Measurements from ENCODE around the gene MOB2.

Gene MOB2

DNA sequence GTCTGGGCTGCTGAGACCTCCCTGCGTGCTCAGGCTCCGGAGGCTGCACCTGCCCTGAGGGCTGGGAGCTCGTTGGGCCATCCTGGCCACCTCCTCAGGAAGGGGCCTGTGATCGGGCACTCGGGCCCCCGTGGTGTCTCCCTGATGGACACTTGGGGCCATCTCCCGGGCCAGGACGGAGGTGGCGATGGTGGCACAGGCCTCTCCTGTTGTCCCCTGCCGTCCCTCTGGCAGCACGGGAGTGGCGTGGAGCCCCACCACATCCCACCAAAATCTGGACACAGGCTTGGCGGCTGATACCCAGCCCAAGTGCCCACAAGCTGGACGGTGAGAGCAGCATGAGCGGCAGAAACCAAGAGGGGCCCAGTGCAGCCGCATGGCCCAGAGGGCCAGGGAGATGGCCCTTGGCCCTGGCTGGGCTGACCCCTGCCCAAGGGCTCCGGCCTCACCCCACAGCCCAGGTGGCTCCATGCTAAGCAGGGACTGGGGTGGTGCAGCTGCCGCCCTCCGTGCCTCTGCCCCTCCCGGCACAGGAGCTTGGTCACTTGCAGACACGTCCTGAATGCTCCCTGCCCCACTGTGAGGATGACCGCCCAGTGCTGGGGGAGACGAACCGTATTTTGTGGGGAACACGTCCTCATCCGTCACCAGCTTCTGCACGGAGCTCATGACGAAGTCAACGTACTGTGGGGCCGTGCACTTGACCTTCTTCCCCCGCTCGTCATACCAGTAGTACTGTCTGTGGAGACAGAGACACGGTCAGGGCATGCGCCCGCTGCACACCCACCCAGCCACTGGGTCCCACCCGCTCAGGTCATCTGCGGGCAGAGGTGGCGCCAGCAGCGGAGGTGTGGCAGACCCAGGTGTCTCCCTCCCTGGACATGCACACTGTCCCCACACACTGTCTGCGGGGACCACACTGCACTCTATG lies 15.6 kb downstream of the MOB2 start:
- no peak for DNase-seq (ENCODE audit: low read depth)

DNA sequence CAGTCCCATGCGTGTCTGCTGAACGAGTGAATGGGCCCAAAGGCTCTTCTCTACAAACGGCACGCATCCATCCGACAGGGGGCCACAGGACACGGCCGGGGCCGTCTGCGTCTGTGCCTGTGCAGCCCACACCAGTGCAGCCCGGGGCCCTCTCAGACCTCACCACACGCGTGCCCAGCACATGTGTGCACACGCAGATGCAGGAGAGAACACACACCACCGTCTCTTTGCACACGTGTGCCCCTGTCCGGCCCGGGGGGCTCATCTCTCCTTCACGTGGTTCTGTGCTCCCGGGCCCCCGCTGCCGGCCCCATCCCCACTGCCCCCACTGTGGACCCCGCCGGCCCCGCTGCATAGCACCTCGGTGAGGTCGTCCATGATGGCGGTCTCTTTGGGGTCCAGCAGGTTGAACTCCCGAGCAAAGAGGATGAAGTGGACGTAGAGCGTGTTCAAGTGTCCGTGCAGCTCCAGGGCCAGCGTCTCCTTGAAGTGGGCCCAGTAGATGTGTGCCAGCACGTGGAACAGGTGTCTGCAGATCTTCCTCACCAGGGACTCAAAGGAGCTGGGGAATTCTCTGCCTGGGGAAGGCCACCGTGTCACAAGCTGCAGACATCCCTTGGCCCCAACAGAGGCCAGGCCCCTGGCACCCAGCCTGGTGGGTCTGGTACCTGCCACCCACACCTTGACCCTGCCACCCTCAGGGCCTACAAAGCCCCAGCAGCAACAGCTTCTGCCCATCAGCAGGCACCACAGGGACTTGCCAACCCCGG lies 16.5 kb downstream of the MOB2 start:
- no peak for DNase-seq (ENCODE audit: low read depth)

DNA sequence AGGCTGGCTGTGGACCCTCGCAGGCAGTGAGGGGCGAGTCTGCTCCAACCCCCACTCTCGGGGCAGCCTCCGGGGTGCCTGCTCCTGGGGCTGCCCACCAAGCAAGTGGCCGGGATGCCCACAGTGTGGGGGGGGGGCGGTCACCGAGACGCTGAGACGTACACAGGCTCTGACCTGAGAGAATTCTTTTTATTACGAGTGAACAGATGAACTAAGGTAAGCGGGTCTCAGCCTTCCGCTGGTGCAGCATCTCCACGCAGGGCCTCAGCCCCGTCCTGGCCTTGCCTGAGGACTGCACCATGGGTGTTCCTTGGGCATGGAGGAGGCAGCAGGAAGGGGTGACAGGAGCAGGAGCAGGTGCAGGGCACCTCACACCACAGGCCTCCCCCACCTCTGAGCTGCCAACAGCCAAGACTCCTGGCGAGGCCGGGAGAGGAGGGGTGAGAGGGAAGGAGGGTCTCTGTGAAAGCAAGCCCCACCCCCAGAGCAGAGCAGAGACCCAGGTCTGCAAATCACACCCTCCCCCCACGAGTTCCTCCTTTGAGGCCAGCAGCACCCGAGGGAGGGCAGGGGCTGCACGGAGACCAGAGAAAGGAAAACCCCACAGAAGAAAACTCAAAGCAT lies 17.2 kb downstream of the MOB2 start:
- no peak for DNase-seq (ENCODE audit: low read depth)

DNA sequence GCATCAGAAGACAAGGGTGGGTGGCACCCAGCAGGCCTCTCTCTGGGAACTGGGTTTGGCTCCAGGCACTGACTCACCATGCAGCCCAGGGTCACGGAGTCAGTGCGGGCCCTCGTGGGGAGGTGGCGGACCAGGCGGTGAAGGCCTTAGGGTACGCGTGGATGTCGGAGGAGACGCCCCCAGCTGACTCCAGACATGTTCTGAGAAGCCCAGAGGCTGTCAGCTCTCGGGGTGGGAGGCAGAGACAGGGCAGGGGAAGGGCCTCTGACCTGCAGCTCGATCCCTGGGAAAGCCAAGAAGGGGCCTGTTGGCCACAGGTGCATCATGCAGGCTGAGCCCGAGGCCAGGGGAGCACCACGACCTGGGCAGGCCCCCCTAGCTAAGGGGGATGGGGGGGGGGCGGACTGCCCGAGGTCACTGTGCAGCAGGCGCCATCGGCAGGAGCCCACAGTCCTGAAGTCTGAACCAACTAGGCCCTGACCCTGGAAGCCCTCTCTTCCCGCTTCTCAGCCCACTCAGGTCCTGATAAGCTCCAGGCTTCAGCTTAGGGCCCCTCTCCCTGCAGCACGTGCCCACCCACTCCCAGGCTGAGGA lies 18.0 kb downstream of the MOB2 start:
- DNase-seq (ENCODE audit: low read depth): no peak

DNA sequence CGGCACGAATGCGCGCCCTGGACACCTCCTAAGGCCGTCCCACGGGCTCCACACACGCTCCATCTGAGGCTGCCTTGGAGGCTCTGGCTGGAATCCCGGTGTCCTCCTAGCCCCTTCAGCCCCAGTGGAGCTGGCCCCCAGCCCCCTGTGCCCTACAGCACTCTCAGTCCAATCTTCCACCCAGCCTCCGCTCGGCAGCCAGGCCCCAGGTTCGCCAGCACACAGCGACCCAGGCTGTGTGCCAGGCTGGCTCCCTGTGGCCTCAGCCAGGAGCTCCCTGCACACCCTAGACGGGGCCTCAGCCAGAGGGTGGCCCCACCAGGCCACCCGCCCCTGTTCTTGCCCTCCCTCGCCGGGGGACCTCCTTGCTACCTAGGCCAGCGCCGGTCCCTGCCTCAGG lies 18.6 kb downstream of the MOB2 start:
- DNase-seq (ENCODE audit: low read depth): no peak

DNA sequence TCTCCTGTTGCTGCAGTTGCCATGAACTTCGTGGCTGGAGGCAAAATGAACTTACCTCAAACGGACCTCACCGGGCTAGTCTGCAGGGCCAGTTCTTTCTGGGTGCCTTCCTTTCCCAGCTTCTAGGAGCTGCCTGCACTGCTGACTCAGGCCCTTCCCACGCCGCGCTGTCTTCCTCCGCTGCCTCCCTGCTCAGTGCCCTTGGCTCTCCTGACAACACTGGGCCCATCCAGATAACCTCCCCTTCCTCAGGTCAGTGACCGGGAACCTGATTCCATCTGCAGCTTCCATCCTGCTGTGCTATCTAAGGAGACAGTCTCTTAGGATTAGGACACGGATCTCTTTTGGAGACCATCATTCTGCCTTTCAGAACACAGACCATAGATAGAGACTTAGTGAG lies 19.3 kb downstream of the MOB2 start:
- no peak for DNase-seq (ENCODE audit: low read depth)

DNA sequence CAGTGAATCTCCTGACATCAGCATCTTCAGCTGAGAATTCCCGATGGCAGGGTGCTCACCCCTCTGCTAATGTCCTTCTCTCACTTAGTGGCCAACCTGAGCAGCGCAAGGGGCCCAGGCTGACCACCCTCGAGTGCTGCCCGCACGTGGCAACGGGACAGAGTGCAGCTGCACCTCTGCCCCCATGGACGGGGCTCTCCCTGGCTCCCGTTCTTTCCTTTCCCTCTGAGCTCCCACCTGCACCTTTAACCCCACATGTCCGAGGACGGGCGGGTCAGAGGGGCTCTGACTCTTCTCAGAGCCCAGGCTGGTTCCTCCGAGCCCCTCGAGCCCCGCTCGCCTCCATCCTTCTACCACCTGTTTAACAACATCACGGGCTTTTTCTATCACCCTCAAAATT lies 19.8 kb downstream of the MOB2 start:
- DNase-seq (ENCODE audit: low read depth): no peak

DNA sequence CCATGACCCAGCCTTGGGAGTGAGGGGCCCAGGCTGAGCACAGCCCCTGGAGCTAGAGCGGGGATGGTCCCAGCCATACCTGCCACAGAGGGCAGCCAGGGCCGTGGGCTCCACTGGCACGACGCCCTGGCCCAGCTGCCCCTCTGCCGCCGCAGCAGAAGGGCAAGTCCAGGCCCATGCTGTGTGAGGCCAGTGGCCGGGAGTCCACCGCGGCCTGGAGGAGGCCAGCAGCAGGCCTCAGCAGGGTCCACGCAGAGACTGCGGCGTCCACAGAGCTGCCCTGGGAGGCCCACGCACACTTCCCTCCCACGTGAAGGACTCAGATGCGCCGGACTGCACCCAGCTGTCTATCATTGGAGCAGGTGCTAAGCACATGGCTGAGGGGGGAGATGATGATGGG lies 23.5 kb downstream of the MOB2 start:
- DNase-seq (ENCODE audit: low read depth): no peak

DNA sequence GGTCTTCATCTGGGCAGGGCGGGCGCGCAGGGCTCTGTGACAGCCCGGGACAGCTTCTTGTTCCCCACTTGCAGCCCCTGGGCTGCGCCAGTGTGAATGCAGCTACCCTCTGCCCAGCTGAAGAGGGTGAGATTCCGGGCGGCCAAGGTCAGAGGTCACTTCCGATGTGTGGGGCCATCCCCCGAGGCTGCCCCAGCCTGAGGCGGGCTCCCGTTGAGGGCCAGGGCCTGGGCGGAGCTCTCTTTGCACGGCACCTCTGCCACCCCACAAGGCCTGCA lies 23.9 kb downstream of the MOB2 start:
- no peak for DNase-seq (ENCODE audit: low read depth)

DNA sequence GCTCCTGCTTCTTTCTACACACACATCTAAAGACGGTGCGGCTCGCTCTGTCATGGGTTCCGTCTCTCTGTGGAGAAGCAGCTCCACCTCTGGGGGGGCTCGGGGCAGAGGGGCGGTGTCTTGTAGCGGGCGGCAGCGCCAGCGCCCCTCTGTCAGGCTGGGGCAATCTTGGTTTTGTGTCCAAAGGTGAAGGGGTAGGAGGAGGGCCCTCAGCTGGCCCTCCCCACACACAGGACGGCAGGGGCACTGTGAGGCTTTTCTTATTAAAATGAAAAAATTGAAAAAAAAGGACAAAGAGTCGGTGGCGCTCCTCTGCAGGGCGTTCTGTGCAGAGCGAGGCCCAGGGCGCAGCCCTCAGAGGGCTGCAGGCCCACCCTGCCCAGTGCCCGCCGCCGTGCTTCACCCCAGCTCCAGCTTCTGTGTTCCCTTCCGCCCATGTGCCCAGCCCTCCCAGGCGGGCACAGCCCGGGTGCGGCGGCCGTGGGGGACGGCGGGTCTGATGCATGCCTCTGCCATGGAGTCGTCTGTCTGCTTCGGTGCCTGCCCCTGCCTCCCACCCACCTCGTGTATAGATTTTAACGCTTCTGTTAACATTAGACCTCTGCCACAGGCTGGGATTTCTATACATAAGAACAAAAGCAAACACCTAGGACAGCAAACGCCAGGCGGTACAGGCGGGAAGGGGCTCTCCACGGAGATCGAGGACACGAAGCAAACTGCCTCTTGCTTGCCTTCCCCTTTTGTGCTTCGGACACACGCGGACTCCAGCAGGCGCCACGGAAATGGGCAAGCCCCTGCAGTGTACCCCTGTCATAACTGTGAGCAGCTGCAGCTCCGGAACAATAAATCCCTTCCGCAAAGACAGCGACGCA lies 24.5 kb downstream of the MOB2 start:
- no peak for DNase-seq (ENCODE audit: low read depth)

DNA sequence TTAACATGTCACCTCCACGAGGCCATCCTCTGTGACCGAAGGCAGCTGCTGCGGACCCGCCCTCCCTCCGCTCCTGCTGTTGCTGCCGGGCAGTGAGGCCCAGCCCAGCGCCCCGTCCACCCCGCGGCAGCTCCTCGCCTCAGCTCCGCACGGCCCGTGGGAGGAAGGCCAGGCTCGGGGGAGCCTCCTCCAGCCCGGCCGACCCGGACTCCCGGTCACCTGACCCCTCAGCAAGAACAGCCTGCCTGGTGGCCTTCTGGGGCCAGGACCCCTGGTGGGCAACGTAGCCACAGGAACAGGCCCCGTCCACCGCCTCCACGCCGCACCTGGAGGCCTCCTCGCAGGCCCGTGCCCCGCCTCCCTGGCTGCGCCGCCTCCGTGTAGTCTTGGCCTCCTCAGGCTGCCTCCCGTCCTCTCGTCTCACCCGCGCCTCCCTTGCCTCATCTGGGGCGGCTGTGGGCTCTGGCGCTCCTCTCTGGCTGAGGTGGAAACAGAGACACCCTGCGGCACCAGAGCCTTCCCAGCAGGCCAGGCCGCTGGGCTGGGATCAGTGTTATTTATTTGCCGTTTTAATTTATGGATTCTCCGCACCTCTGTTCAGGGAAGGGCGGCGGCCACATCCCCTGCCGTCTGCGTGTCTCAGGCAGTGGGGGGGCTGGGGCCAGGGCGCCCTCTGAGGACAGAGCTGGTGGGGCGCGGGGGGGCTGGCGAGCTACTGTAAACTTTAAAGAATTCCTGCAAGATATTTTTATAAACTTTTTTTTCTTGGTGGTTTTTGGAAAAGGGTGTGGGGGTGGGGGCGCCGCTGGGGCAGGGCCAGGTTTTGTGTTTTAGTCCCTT lies 25.4 kb downstream of the MOB2 start:
- DNase-seq (ENCODE audit: low read depth): no peak

DNA sequence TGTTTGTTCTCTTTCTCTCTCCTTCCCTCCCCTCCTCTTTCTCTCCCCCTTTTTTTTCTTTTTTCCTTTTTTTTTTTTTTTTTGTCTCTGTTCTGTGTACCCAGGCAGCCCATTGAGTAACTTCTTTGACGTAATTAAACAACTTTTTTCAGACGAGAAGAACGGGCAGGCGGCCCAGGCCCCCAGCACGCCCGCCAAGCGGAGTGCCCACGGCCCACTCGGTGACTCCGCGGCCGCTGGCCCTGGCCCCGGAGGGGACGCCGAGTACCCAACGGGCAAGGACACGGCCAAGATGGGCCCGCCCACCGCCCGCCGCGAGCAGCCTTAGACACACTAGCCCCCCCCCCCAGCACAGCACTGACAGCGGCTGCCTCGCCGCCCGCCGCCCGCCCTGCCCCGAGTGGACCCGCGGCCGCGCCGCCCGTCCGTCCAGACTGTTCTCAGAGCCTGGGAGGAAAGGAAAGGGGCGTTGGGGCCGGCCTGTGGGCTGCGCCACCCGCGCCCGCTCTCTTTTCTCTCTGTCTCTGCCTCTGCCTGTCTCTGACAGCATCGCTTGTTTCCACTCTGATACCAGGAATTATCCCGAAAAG lies 26.1 kb downstream of the MOB2 start:
- no peak for DNase-seq (ENCODE audit: low read depth)

DNA sequence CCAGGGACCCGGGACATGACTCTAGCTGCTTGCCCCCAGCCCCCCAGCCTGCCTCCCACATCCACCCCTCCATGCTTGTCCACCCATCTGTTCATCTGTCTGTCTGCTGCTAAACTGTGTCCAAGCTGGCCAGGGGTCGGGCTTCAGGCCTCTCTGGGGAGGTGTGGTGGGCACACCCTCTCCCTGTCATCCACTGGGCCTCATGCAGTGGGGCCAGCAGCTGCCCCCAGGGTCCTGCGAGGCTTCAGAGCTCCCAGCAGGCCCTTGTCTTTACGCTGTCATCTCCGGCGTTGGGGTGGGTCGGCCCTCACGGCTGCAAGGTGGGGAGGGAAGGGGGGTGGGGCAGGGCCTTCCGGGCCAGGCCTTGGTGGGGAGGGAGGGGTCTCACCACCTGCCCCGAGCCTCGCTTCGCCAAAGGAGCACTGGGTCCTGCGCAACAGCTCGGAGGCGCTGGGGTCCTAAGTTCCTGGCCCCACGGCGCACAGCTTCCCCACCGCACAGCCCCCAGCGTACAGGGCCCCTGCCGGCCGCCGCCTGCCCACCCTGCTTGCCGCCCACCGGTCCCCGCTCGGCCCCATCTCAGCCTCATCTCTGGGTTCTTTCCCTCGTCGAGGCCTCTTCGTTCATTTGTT lies 26.7 kb downstream of the MOB2 start:
- DNase-seq (ENCODE audit: low read depth): no peak

DNA sequence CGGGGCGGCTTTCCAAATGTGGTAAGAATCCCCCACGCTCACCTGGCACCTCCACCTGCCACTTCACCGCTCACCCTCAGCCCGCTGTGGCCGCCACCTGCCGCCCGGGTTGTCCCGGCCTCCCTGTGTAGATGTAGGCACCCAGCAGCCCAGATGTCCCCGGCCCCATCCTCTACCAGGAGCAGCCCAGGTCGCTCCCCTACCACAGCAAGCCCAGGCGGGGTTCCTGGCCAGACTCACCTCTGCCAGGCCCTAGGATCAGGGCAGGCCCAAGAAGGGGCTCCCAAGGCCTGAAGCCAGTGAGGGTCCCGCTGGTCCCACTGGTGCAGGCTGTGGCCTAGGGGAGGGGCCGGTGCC lies 27.4 kb downstream of the MOB2 start:
- DNase-seq (ENCODE audit: low read depth): no peak

DNA sequence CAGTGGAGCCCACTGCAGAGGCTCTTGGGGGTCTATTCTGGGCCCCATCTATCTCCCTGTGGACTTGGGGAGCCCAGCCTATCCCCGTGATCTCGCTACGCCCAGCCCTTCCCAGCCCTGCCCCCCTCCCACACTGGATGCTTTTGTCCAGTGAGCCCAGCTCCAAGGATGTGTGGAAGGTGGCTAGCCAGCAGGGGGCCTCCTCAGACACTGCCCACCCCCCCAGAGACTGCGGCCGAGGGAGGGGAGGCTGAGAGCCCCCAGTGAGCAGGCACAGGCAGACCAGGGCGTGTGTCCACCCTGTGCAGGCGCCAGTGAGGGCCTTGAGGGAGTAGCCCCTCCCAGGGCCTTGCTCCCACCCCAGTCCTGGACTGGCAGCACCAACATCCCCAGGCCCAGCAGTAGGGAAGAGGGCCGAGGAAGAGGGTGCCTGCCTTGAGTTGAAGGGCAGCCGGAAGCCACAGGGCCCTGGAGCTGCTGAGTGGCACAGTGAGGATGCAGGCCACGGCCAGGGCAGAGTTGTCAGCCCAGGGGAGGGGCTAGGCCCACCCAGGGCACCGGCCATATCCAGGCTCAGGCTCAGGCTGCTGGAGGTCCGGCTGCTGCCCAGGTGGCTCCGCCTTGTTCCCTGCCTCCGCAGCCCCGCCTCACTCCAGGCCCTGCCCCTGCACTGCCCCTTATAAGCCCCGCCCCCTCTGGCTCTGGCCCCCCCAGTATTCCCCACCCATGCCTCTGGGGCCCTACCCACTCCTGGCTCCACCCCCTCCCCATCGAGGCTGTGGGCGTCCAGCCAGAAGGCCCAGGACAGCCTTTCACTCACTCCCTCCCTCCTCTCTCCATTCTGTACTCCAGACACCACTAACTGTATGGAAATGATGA lies 28.0 kb downstream of the MOB2 start:
- DNase-seq (ENCODE audit: low read depth): no peak

DNA sequence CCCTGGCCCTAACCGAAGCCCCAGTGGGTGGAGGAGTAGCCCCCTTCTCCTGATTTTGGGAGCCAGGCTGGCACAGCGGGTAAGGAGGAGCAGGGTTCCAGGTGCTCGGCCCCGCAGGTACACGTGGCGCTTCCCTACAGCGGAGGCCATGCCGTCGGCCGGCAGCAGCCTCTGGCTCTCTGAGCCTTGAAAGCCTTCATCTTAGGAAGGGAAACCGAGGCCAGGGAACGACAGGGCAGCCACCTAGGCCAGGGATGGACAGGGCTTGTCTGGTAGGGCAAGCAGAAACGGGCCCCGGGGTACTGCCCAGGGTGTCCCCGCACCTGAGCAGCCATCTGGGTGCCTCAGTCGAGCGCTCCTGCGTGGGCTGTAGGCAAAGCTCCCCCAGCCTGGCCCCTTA lies 28.7 kb downstream of the MOB2 start:
- DNase-seq (ENCODE audit: low read depth): no peak

DNA sequence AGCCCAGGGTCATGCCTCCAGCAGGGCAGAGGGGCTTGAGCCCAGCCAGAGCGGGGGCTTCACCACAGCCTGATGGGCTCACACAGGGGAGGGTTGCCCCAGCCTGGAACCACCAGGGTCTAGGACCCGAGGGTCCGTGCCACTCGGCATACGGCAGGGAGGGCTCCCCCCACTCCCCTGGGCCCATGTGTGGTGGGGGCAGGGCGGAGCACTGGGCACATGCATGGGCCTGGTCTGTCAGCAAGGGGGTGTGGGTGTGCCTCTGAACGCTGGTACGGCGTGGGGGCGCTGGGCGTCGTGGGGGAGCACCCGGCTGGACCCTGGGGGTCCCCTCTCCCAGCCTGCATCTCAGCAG lies 29.3 kb downstream of the MOB2 start:
- DNase-seq (ENCODE audit: low read depth): no peak

DNA sequence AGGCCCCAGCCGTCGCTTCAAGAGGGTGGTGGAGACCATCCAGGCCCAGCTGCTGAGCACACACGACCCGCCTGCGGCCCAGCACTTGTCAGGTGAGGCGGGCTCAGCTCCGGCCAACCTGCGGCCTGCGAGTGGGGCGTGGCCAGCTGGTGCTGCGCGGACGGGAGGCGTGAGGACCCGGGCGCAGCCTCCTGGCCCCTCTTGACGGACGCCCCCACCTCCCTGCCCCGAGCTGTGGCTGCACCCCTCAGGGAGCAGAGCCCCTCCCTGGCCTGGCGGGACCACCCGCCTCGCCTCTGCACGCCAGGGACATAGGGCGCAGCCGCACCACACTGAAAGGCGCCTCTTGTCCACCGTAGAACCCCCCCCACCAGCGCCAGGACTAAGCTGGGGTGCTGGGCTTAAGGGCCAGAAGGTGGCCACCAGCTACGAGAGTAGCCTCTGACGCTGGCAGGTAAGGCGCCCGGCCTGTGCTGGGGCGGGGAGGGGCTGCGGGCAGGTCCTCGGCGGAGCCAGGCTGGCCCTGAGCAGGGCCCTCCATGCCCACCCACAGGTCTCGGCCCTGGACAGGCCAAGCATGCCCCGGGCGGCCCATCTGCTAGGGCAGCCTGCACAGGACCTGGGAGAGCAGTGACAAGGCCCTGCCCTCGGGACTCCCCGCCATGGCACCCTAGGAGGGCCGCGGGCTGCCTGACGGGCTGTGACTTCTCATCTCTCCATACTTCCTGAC lies 29.8 kb downstream of the MOB2 start:
- no peak for DNase-seq (ENCODE audit: low read depth)

DNA sequence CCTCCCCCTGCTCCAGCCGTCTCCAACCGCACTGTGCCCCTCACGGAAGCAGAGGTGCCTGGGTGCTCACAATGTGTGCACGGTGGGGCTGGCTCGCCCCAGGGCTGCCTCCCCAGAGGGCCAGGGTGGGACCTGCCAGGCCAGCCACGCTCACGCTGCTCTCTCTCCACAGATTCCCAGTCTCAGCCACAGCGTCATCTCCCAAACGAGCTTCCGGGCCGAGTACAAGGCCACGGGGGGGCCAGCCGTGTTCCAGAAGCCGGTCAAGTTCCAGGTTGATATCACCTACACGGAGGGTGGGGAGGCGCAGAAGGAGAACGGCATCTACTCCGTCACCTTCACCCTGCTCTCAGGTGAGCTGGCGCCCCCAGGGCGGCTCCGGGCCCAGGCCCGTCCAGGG lies 30.4 kb downstream of the MOB2 start:
- no peak for DNase-seq (ENCODE audit: low read depth)

Data from stimulated activated CD8-positive, alpha-beta memory T cell treated with anti-CD3 and anti-CD28 coated beads, Interleukin-15, amount 100 ng/mL, for 24 hours (primary cell).